Measurements from ENCODE around the gene SBNO2.

GRCh38 chr19:1135454-1135853 lies 38.6 kb downstream of the SBNO2 start:
- TF ChIP-seq CTCF (IDR thresholded peaks at IDR 0.05) (no peak), EZH2 (IDR thresholded peaks at IDR 0.05; ENCODE audit: borderline replicate concordance, insufficient read depth, low read depth, low read length, poor library complexity, severe bottlenecking) (no peak)
